Activated CD4-positive, CD25-positive, alpha-beta regulatory T cell (primary cell): ENCODE data around the gene DNAJA3.

Experiments
- DNase-seq, 4 experiments: peaks; one replicate each; lab custom pipeline; 2025; lab: John Stamatoyannopoulos, UW

Gene DNAJA3

DNA sequence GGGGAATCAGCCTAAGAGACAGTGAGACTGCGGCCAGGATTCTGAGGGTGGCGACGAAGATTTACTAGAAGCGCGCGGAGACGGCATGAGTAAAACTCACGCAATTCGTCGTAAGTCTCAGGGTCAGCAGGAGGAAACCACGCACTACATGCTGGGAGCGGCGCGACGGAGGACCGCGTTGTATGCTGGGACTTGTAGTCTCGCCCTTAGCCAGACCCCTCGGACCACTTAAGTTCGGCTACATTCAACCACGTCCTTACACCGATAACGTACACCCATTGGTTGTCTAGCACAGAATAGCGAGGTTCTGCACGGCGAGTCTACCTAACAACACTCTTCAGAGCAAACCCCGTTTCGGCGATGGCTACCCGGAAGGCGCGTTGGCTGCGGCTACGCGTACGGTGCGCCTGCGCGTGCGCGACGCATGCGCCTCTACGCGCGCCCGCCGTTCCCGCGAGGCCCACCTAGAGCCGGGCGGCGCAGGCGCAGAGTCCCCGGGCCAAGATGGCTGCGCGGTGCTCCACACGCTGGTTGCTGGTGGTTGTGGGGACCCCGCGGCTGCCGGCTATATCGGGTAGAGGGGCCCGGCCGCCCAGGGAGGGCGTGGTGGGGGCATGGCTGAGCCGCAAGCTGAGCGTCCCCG is at the start of gene DNAJA3:
Gene DNAJA3, plus strand, starts transcription at position 491 of the 643 bp plus-strand sequence. Its CDS starts 14 bp downstream, at position 505.
- peak; percentile 85 to 93 (median 89) for DNase-seq

DNA sequence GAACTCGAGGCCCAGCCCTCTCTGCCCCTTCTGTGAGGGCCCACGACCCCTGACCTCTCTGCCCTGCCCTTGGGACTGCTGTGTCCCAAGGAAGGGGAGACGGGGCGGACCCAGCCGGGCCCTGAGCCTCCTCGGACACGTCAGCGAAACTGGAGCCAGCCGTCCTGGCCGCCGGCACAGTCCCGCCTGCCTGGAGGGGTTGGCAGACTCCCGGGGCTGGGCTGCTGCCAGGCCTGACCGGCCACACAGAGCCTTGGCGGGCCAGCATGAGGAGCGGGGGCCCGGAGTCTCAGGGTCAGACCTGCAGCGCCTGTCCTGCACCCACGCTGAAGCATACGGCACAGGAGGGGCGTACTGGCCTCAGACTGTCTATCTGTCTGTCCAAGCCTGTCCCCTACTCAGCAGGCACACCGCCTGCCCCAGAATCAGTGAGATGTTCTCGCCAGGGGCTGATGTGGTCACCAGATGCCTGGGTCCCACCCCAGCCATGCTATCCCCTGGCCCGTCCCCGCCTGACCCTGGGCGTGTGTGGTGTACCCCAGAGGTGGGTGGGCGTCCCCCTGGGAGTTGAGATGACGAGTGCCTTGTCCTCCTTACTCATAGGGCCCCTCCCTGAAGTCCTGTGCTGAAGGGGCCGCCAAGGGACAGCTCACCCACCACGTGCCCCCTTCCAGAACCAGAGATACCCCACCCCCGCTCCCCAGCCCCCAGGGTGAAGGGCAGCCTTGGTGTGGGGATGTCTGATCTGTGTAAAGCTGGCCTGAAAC is 49.4 kb upstream of the DNAJA3 start:
- no peak for DNase-seq

DNA sequence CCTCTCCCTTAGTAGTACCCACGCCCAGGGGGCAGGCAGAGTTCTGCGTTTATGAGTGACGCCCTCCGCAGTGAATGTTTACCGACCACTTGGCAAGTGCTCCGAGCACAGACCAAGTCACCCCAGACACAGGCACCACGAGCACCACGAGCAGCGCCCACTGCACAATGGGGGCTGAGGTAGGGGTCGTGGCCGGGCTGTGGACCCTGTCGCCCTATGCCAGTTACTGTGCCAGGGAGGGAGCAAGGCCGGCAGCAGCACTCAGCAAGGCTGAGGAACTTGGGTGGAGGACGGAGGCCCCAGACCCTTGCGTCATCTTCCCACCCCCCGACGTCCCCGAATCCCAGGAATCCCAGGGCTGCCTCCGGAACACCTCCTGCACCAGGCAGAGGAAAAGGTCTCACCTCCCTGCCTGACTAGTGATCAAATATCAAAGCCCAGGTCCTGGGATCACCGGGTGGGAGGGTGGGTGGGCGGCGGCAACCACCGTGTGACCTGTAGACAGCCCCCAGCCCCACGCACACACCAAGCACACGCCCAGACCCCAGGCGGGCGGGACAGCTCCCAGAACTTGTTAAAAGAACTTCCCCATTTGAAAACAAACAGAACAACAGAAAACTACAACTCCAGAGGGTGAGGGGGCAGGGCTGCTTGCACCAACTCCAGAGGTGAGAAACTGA is 48.6 kb upstream of the DNAJA3 start:
- DNase-seq = no peak

DNA sequence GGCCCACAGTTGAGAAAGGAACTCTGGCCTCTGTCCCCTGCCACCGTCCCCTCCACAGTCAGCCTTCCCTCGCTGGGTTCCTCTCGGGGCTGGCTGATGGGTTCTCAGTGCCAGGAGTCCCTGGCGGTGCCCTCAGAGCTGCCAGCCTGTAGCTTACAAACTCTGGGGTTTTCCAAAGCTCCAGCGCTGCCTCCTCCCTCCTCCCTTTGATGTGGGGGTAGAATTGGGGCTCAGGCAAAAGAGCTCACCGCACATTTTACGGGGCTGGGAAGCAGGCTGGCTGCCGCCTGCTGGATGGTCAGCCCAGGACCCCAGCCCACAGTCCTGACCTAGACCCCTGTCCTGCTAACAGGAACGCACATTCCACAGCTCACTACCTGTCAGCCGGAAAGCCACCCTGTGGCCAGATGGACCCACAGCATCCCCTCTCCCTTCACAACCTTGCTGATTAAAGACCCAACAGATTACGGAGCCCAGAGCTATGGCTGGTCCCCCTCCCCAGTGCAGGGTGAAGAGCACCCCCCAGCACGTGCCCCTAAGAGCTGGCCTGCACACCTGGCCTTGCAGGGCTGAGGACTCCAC is 48.0 kb upstream of the DNAJA3 start:
- no peak for DNase-seq

DNA sequence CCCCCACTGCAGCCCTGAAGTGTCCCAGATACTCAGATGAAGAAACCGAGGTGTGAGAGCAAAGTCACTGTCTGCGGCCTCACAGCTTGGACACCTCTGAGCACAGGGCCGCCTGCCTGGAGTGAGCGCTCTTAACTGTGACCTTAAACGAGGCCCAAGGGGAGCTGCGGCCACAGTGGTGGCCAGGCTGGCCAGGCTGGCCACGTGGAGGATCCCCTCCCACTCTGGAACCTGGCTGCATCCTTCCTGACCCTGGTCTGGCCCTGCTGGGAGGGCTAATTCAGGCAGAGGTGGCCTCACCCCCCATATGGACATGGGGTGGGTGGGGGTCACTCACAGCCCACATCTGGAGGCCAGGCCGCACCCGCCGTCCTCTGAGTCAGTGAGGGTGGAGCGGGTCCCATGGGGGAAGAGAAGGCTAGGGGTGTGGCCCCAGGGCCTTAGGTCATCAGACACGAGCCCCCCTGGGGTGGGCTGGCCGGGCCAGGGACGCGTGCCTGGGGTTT is 47.5 kb upstream of the DNAJA3 start:
- DNase-seq = no peak

DNA sequence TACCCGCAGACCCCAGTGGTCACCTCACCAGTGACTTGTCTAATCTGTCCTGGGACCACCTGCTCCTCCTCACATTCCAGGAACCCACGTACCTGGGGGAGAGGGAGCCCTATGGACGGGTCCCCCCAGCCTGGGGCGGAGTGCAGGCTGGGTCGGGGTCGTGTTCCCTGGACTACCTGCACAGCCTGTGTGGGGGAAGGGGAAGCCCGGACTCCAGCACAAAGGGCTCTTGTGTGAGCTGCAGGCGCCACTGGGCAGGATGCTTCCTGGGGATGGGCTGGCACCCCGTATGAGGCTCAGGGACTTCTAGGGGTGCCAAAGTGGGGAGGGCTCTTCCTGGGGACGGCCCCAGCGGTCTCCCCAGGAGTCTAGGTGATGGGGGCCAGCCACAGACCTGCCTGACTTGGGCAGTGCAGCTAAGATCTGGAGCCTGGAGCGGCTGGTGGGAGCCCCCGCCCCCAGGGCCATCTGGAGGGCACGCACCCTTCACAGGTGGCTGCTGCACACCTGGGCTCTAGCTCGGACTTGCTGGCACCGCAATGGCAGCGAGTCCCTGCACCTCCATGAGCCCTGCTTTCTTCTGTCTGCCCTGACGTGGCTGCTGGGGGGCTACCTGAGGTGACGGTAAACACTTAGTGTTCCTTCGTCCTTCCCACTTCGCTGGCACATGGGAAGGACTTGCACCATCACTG is 46.5 kb upstream of the DNAJA3 start:
- DNase-seq = no peak

DNA sequence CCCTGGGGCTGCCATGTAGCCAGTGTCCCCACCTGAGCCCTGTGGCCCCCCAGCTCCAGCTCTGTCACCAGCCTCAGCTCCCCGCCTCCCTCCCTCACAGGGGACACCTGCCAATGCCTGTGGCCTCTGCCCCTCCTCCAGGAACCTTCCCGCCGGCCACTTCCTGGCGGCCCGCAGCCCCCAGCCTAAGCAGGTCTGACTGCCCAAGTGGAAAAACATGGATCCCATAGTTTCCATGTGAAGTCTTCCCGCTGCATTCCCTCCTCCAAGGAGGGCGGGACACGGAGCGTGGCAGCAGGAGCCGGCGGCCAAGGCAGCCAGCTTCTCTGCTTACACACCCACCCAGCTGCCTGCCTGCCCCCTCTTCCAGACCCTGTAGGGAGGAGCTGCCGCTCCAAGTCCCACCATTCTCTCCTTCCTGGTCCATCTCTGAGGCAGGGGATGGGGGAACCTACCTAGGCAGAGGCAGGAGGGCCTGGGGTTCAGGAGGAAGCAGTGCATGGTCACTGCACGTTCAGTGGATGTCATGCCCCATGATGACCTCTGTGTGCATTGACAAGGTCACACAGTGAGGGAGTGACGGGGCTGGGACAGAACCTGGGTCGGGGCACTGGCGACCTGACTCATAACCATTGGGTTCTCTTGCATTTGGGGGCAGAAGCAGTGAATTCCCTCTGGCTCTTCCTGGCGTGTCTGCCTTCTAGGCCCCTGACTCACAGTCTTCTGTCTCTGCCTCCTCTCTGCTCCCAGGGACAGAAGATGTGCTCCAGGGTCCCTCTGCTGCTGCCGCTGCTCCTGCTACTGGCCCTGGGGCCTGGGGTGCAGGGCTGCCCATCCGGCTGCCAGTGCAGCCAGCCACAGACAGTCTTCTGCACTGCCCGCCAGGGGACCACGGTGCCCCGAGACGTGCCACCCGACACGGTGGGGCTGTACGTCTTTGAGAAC is 45.3 kb upstream of the DNAJA3 start:
- DNase-seq = no peak

DNA sequence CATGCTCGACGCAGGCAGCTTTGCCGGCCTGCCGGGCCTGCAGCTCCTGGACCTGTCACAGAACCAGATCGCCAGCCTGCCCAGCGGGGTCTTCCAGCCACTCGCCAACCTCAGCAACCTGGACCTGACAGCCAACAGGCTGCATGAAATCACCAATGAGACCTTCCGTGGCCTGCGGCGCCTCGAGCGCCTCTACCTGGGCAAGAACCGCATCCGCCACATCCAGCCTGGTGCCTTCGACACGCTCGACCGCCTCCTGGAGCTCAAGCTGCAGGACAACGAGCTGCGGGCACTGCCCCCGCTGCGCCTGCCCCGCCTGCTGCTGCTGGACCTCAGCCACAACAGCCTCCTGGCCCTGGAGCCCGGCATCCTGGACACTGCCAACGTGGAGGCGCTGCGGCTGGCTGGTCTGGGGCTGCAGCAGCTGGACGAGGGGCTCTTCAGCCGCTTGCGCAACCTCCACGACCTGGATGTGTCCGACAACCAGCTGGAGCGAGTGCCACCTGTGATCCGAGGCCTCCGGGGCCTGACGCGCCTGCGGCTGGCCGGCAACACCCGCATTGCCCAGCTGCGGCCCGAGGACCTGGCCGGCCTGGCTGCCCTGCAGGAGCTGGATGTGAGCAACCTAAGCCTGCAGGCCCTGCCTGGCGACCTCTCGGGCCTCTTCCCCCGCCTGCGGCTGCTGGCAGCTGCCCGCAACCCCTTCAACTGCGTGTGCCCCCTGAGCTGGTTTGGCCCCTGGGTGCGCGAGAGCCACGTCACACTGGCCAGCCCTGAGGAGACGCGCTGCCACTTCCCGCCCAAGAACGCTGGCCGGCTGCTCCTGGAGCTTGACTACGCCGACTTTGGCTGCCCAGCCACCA is 44.4 kb upstream of the DNAJA3 start:
- no peak for DNase-seq

DNA sequence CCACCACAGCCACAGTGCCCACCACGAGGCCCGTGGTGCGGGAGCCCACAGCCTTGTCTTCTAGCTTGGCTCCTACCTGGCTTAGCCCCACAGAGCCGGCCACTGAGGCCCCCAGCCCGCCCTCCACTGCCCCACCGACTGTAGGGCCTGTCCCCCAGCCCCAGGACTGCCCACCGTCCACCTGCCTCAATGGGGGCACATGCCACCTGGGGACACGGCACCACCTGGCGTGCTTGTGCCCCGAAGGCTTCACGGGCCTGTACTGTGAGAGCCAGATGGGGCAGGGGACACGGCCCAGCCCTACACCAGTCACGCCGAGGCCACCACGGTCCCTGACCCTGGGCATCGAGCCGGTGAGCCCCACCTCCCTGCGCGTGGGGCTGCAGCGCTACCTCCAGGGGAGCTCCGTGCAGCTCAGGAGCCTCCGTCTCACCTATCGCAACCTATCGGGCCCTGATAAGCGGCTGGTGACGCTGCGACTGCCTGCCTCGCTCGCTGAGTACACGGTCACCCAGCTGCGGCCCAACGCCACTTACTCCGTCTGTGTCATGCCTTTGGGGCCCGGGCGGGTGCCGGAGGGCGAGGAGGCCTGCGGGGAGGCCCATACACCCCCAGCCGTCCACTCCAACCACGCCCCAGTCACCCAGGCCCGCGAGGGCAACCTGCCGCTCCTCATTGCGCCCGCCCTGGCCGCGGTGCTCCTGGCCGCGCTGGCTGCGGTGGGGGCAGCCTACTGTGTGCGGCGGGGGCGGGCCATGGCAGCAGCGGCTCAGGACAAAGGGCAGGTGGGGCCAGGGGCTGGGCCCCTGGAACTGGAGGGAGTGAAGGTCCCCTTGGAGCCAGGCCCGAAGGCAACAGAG is 43.5 kb upstream of the DNAJA3 start:
- no peak for DNase-seq

DNA sequence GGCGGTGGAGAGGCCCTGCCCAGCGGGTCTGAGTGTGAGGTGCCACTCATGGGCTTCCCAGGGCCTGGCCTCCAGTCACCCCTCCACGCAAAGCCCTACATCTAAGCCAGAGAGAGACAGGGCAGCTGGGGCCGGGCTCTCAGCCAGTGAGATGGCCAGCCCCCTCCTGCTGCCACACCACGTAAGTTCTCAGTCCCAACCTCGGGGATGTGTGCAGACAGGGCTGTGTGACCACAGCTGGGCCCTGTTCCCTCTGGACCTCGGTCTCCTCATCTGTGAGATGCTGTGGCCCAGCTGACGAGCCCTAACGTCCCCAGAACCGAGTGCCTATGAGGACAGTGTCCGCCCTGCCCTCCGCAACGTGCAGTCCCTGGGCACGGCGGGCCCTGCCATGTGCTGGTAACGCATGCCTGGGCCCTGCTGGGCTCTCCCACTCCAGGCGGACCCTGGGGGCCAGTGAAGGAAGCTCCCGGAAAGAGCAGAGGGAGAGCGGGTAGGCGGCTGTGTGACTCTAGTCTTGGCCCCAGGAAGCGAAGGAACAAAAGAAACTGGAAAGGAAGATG is 42.8 kb upstream of the DNAJA3 start:
- DNase-seq = no peak

DNA sequence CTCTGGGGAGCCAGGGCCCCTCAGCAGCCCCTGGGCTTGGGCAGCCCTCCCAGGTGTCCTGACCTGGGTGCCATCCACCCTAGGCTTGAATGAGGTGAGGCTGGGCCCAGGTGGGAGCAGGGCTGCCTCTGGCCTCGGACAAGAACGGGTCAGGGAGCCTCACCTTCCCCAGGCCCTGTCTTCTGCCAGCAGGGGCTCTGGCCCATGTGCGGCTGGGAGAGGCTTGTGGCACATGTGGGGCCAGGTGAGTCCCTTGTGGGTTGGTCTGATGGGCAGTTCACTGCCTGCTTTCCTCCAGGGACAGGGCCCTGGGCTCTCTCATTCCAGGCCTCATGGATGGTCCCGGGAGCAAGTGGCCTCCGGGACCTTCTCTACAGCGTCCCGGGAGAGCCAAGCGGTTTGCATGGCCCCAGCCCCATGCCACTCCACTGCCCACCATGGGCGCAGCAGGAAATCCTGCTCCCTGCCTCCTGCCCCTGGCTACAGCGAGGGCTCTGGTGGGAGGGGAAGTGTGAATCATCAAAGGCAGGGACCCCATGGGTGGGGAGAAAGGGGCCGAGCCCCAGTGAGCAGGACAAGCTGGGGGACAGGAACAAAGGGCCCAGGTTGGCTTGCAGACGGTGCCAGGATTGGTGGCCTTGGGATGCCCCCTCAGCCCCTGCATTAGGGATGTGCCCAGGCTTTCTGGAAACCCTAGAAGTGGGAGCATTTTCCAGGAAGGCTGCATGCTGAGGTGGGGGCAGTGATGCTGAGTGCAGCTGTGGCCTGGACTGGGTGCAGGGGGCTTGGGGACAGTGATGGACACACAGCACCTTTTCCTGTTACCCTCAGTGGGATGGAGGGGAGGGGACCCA is 41.9 kb upstream of the DNAJA3 start:
- no peak for DNase-seq

DNA sequence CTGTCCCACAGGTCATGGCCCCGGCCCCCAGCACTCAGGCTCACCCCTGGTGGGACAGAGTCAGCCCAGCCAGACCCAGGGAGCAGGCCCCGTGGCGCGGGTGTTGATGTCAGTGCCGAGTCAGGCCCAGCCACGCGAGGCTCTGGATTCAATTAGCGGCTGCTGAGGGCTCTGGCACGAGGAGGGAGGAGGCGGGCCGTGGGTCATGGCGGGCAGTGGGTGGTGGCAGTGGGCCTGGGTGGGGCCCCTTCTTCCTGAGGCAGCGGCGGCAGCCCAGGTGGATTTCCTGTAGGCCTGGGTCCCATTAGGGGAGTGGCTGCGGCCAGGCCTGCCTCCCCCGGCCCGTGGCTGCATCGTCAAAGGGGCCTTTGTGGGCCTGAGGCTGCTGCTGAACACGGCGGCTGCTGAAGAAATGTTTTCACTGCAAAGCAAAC is 41.1 kb upstream of the DNAJA3 start:
- DNase-seq = no peak

DNA sequence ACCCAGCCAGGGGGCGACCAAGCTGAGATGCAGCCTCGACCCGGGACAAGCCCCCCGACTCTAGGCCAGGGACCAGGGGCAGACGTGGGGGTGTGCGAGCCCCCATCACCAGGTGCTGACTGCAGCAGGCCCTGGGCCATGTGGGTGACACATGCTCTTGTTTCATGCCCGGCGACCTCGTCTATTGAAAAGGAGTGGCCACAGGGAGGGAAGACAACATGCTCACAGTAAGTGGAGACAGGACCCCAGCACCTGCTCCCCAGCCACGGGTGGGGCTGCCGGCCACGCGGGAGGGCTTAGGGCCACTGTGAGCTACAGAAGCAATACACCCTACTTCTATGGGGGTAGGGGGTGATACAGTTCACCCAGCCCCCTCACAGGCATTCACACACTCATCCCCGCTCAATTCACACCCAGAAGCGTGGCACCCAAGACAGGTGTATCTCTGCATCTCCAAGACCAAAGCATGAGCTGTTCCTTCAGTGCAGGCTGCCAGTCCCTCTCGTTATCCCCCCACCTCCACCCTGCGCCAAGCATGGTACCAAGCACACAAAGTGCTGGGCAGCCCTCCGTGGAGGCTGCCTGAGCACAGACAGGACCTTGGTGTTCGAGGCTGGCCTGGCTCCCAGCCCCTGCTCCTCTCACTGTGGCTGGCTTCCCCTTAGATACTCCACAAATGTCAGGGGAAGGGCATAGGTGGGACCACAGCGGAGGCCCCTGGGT is 40.4 kb upstream of the DNAJA3 start:
- no peak for DNase-seq

DNA sequence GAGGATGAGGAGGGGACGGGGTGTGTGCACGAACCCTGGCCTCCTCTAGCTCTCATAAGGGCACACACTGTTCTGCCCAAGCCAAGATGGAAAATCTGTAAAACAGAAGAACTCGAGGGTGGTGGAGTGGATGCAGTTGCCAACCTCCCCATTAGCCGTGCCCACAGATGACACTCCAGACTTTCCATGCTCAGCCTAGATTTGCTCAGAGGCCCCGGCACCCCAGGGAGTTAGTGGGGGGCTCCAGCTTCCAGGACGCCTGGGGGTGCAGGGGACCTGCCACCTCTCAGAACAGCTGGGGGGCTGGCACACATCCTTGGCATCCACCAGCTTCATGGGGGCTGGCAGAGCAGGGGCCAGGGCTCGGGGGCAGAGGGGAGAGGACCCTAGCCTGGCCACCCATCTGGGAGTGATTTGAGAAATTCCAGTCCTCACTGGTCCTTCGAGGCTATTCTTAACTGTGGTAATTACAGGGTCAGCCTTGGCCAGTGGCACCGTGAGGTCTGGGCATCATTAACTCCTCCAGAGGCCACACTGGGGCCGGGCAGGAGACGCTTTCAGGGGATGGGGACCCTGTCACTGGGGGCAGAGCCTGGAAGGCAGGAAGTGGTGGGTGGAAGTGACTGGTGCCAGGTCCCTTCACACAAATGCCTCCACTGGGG is 39.7 kb upstream of the DNAJA3 start:
- DNase-seq = no peak

DNA sequence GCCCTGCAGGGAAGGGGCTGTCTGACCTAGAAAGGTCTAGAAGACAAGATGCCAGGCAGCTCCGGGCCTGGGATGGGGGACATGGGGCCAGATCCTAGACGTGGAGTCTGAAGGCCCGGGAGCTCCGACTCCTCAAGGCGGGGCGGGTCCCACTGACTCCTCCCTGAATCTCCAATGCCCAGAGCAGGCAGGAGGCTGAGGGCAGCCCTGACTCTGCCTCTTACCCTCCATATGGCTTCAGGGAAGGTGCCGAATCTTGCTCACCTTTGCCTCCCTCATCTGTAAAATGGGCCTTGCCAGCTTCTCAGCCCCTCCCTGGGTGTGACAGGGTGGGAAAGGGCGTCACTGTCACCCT is 39.2 kb upstream of the DNAJA3 start:
- DNase-seq = no peak

DNA sequence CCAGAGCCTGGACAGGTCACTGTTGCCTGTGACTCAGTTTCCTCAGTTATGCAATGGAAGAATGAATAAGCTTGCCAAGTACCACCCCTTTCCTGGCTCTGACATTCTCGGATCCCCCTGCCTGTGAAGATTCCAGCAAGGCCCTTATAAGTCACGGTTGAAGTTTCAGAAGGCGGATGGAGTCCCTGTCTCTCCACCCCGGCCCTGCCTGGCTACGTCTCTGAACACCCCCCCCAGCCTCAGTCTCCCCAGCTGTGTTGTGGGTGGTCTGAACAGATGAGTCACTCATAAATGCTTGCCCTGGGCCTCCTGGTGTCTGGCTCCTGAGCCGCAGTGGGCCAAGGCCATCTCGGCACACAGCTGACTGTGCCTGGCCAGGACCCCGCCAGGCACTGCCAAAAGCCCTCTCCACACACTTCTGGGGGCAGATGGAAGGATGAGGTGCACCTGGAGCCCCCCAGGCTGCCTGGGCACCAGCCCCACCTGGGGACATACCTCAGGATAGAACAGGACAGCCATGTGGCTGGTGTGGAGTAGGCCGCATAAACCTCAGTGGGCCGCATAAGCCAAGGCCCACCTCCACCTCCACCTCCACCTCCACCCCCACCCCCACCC is 38.6 kb upstream of the DNAJA3 start:
- DNase-seq = no peak
